ENCODE results near the gene MFSD6.

MFSD6 gene

GRCh38 chr2:190534310-190535120 lies 126.4 kb downstream of the MFSD6 start, which contains the start of gene NEMP2:
NEMP2 (minus strand) TSS chr2:190534722; CDS start chr2:190534655, 67 bp downstream.
- DNase-seq = peak; percentile 82

- no peak for DNase-seq
Observed at GRCh38 chr2:190535121-190535439, 126.9 kb downstream of the MFSD6 start.

- DNase-seq = no peak
Observed at GRCh38 chr2:190535586-190535985, 127.4 kb downstream of the MFSD6 start.

GRCh38 chr2:190537765-190538164 lies 129.6 kb downstream of the MFSD6 start:
- DNase-seq = no peak

- no peak for DNase-seq
Observed at GRCh38 chr2:190538201-190538600, 130.0 kb downstream of the MFSD6 start.

- DNase-seq = no peak
Observed at GRCh38 chr2:190540048-190540447, 131.9 kb downstream of the MFSD6 start.

GRCh38 chr2:190545093-190545492 lies 136.9 kb downstream of the MFSD6 start:
- DNase-seq = no peak

GRCh38 chr2:190545555-190546385 lies 137.6 kb downstream of the MFSD6 start:
- DNase-seq = no peak

- no peak for DNase-seq
Observed at GRCh38 chr2:190546734-190547133, 138.6 kb downstream of the MFSD6 start.

GRCh38 chr2:190547886-190548285 lies 139.7 kb downstream of the MFSD6 start:
- no peak for DNase-seq

GRCh38 chr2:190550137-190550536 lies 142.0 kb downstream of the MFSD6 start:
- no peak for DNase-seq

Data from CD4-positive, alpha-beta T cell treated with Interleukin-15 for 1 hour (primary cell).